ENCODE results near the gene CLK2. TPM values are rescaled to one million over a fixed set of nuclear protein-coding genes. Genes with fewer than 3 reads are reported as not detected.

The CLK2 gene
- total RNA-seq, 4 donors from 2014 or later: 31.9 to 92.9 (median 51.5) TPM

GRCh38 chr1:155287987-155288543 lies 14.8 kb upstream of the CLK2 start:
- intact Hi-C loops (cut with DNase I; ENCODE audit: low total_unique reads): no loop called here

GRCh38 chr1:155286544-155286943 lies 13.2 kb upstream of the CLK2 start:
- intact Hi-C loops (cut with DNase I; ENCODE audit: low total_unique reads): no loop called here
- Histone ChIP-seq H3K9me3 (no peaks in the 10 kb centered on the region), H3K36me3 (no peaks in the 10 kb centered on the region), H3K4me1 (no peaks in the 10 kb centered on the region), H3K27me3 (no peaks in the 10 kb centered on the region), H3K27ac (no peak overlapping the region), H3K4me3 (no peak overlapping the region)
- TF ChIP-seq POLR2AphosphoS5 (IDR thresholded peaks at IDR 0.05) (no peak), POLR2A (IDR thresholded peaks at IDR 0.05) (no peak), EP300 (IDR thresholded peaks at IDR 0.05; ENCODE audit: low read depth) (no peak)
- TF ChIP-seq, protein P1, sequence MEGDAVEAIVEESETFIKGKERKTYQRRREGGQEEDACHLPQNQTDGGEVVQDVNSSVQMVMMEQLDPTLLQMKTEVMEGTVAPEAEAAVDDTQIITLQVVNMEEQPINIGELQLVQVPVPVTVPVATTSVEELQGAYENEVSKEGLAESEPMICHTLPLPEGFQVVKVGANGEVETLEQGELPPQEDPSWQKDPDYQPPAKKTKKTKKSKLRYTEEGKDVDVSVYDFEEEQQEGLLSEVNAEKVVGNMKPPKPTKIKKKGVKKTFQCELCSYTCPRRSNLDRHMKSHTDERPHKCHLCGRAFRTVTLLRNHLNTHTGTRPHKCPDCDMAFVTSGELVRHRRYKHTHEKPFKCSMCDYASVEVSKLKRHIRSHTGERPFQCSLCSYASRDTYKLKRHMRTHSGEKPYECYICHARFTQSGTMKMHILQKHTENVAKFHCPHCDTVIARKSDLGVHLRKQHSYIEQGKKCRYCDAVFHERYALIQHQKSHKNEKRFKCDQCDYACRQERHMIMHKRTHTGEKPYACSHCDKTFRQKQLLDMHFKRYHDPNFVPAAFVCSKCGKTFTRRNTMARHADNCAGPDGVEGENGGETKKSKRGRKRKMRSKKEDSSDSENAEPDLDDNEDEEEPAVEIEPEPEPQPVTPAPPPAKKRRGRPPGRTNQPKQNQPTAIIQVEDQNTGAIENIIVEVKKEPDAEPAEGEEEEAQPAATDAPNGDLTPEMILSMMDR (IDR thresholded peaks at IDR 0.05): no peak
- in situ Hi-C loops (cut with MboI; ENCODE audit: low pct_ligation_motif_present in 1 of 4, low pct_unique_long_range_greater_than_20kb in 1 of 4, low sequenced_read_pairs in 3 of 4): no loop called here
- DNase-seq: no peak
- WGBS, 2 donors (ENCODE audit: low coverage in 1 of 2): 97 to 100% methylated on average over 1 to 2 of the region's 2 CpGs

More at GRCh38 chr1:155287987-155288543, 14.8 kb upstream of the CLK2 start:
- 91% methylated on average over 15 of the region's 21 CpGs; no CpG with 5 or more reads in 1 of the 2 donors for WGBS, 2 donors (ENCODE audit: low coverage in 1 of 2)
- H3K9me3 ChIP-seq: no peaks in the 10 kb centered on the region
- no peak for DNase-seq
- H3K36me3 ChIP-seq: no peaks in the 10 kb centered on the region
- no peaks in the 10 kb centered on the region for H3K4me1 ChIP-seq
- no peak overlapping the region for H3K4me3 ChIP-seq
- in situ Hi-C loops (cut with MboI; ENCODE audit: low pct_ligation_motif_present in 1 of 4, low pct_unique_long_range_greater_than_20kb in 1 of 4, low sequenced_read_pairs in 3 of 4): no loop called here
- TF ChIP-seq, protein P1 (IDR thresholded peaks at IDR 0.05): no peak
- no peak for TF ChIP-seq POLR2A (IDR thresholded peaks at IDR 0.05)
- TF ChIP-seq EP300 (IDR thresholded peaks at IDR 0.05; ENCODE audit: low read depth): no peak
- TF ChIP-seq POLR2AphosphoS5 (IDR thresholded peaks at IDR 0.05): no peak
- H3K27me3 ChIP-seq: no peaks in the 10 kb centered on the region
- no peak overlapping the region for H3K27ac ChIP-seq

DNA sequence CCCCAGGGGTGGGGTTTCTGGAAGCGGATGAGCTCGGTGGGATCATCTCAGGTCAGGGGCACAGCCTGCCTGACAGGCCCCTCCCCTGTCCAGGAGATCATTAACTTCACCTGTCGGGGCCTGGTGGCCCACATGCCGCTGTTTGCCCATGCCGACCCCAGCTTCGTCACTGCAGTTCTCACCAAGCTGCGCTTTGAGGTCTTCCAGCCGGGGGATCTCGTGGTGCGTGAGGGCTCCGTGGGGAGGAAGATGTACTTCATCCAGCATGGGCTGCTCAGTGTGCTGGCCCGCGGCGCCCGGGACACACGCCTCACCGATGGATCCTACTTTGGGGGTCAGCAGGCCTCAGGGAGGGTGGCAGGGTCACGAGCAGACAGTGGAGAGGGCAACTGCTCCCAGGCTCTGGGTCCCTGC lies 12.3 kb upstream of the CLK2 start:
- H3K9me3 ChIP-seq: no peaks in the 10 kb centered on the region
- intact Hi-C loops (cut with DNase I; ENCODE audit: low total_unique reads) (no loop called here), in situ Hi-C loops (cut with MboI; ENCODE audit: low pct_ligation_motif_present in 1 of 4, low pct_unique_long_range_greater_than_20kb in 1 of 4, low sequenced_read_pairs in 3 of 4) (no loop called here)
- no peaks in the 10 kb centered on the region for H3K27me3 ChIP-seq
- H3K36me3 ChIP-seq: no peaks in the 10 kb centered on the region
- no peaks in the 10 kb centered on the region for H3K4me1 ChIP-seq
- WGBS, 2 donors (ENCODE audit: low coverage in 1 of 2): 91% methylated on average over 14 of the region's 18 CpGs; no CpG with 5 or more reads in 1 of the 2 donors
- no peak for TF ChIP-seq POLR2A (IDR thresholded peaks at IDR 0.05)
- TF ChIP-seq POLR2AphosphoS5 (IDR thresholded peaks at IDR 0.05): no peak
- no peak for TF ChIP-seq EP300 (IDR thresholded peaks at IDR 0.05; ENCODE audit: low read depth)
- TF ChIP-seq, protein P1 (IDR thresholded peaks at IDR 0.05): no peak
- no peak overlapping the region for H3K4me3 ChIP-seq
- DNase-seq: no peak
- H3K27ac ChIP-seq: no peak overlapping the region

GRCh38 chr1:155285063-155285462 lies 11.8 kb upstream of the CLK2 start:
- Histone ChIP-seq H3K36me3 (no peaks in the 10 kb centered on the region), H3K4me1 (no peaks in the 10 kb centered on the region), H3K27me3 (no peaks in the 10 kb centered on the region), H3K9me3 (no peaks in the 10 kb centered on the region), H3K4me3 (no peak overlapping the region), H3K27ac (no peak overlapping the region)
- in situ Hi-C loops (cut with MboI; ENCODE audit: low pct_ligation_motif_present in 1 of 4, low pct_unique_long_range_greater_than_20kb in 1 of 4, low sequenced_read_pairs in 3 of 4): no loop called here
- no peak for TF ChIP-seq EP300 (IDR thresholded peaks at IDR 0.05; ENCODE audit: low read depth)
- no peak for TF ChIP-seq POLR2AphosphoS5 (IDR thresholded peaks at IDR 0.05)
- TF ChIP-seq, protein P1 (IDR thresholded peaks at IDR 0.05): no peak
- no peak for TF ChIP-seq POLR2A (IDR thresholded peaks at IDR 0.05)
- 88% methylated on average over 7 to 14 of the region's 14 CpGs for WGBS, 2 donors (ENCODE audit: low coverage in 1 of 2)
- intact Hi-C loops (cut with DNase I; ENCODE audit: low total_unique reads): no loop called here
- no peak for DNase-seq

All from transverse colon (tissue), 4 donors.